Measurements from ENCODE around the gene ZSCAN21.

DNA sequence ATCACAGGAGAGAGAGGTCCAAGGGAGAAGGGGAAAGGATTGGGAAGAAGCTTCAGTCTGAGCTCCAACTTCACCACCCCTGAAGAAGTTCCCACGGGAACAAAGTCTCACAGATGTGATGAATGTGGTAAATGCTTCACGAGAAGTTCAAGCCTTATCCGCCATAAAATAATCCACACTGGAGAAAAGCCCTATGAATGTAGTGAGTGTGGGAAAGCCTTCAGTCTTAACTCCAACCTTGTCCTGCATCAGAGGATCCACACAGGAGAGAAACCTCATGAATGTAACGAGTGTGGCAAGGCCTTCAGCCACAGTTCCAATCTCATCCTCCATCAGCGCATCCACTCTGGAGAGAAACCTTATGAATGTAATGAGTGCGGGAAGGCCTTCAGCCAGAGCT lies 16.0 kb upstream of the ZSCAN21 start:
- TF ChIP-seq, protein P1, sequence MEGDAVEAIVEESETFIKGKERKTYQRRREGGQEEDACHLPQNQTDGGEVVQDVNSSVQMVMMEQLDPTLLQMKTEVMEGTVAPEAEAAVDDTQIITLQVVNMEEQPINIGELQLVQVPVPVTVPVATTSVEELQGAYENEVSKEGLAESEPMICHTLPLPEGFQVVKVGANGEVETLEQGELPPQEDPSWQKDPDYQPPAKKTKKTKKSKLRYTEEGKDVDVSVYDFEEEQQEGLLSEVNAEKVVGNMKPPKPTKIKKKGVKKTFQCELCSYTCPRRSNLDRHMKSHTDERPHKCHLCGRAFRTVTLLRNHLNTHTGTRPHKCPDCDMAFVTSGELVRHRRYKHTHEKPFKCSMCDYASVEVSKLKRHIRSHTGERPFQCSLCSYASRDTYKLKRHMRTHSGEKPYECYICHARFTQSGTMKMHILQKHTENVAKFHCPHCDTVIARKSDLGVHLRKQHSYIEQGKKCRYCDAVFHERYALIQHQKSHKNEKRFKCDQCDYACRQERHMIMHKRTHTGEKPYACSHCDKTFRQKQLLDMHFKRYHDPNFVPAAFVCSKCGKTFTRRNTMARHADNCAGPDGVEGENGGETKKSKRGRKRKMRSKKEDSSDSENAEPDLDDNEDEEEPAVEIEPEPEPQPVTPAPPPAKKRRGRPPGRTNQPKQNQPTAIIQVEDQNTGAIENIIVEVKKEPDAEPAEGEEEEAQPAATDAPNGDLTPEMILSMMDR (conservative IDR thresholded peaks at IDR 0.05; ENCODE audit: low read length): no peak
- TF ChIP-seq EZH2phosphoT487 (IDR thresholded peaks at IDR 0.05; ENCODE audit: borderline replicate concordance, low read depth, low read length): no peak
